ENCODE results near the gene TBC1D16.
"Not testable (repeated sequence)": the region's sequence is repeated elsewhere in the genome, so short reads cannot be mapped to it uniquely, and the experiment has no call there.

The TBC1D16 gene

GRCh38 chr17:80051681-80052080, 16.0 kb upstream of the TBC1D16 start:
- DNase-seq: no peak

DNA sequence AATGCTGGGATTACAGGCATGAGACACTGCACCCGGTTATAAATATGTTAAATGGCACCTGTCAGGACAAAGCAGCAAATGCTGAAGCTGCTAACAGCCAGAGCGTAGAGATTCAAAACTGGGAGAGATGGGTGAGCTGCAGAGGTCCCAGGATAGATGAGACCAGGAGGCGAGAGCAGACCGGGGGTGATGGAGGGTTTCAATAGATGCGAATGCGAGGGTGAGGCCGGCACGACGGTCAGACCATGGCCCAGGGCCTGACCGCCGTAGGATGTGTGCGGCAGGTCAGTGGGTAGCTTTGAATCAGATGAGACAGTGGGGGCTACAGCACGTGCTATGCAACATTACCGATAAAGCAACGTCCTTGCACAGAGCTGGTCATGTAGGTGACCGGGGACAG, 15.0 kb upstream of the TBC1D16 start:
- DNase-seq: no peak

DNA sequence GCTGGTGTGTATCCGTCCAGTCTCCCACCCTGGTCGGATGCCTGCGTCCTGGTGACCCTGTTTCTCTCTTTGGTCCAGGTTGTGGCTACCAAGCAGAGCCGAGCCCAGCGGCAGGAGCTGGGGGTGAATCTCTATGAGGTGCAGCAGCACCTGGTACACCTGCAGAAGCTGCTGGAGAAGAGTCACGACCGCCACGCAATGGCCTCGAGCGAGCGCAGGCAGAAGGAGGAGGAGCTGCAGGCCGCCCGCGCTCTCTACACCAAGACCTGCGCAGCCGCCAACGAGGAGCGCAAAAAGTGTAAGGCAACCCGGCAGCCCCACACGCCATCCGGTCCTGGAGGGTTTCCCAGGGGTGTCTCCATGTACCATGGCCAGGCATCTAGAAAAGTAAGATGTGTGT, 14.3 kb upstream of the TBC1D16 start:
- no peak for DNase-seq

DNA sequence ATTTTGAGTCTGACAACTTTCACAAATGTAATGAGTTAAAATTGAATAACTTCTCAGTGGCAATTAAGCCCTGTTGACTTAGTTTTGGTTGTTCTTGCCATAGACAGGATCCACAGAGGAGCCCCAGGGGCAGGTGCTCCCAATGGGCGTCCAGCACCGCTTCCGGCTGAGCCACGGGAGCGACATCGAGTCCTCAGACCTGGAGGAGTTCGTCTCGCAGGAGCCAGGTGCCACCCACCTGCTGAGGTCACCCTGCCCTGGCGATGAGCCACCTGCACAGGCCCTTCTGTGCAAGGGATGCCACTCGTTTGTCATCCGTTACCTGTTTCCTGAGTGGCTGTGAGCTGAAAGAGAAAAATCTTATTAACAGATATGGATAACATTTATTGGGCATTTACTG, 11.5 kb upstream of the TBC1D16 start:
- no peak for DNase-seq

GRCh38 chr17:80046709-80047108, 11.0 kb upstream of the TBC1D16 start:
- DNase-seq: not testable (repeated sequence)

GRCh38 chr17:80045703-80046102, 10.0 kb upstream of the TBC1D16 start:
- DNase-seq: peak; percentile 64

DNA sequence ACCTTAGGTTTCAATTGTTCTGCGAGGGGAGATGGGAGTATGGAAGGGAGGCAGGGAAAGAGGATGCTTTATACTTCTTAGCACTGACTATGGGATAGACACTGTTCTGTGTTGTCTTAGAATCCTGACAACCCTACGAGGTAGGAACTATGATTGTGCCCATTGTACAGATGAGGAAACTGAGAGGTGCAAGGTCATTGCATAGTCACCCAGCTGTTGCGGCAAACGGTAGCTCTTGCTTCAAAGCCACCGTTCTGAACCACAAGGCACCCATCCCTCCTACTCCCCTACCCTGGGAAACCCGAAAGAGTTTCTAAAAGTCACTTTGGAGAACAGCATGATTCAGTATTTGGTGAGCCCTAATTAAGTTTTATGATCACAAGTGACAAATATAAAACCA, 8.3 kb upstream of the TBC1D16 start:
- DNase-seq: no peak

- DNase-seq: peak; percentile 67
Observed at GRCh38 chr17:80036715-80037477, 1.2 kb upstream of the TBC1D16 start.

- DNase-seq: peak; percentile 71
Observed at GRCh38 chr17:80035937-80036714, 454 bp upstream of the TBC1D16 start, which contains the start of gene CCDC40. CCDC40 (plus strand) TSS chr17:80036642; CDS start chr17:80036663, 21 bp downstream.

DNA sequence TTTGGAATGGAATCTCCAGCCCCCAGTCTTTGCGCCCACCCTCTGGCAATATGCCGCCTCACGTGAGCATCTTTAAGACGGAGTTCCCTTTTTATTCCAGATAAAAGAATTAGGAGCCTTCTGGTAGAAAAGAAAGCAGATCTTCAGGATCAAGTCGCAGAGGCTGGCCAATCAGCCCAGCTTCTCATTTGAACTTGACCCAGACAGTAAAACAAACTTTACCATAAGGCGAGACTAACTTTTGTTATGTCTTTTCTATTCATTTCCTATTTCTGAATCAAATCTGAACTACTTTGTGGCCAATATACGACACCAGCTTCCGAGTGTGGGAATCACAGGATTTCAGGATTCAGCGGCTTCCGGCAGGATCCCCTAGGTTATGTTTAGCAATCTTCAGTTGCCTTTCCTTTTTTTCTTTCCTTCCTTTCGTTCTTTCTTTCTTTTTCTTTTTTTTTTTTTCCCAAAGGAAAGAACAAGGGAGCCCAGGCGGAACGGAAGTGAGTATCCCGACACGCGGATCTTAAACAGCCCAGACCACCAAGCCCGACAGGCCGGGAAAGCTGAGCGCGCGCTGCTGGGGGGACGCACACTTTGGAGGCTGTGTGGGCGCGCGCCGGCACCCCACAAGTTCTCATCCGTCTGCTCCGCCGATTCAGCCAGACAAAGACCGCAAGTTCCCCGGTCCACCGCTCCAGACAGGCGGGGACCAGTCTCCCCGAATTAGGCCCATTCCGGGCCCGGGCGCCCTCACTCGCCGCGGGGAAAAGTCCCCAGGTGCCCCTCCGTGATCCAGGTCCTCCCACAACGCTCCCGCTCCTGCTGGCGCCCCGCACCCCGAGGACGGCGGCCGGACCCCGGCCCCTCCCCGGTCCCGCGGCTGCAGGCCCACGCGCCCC, 633 bp downstream of the TBC1D16 start:
- no peak for DNase-seq

DNA sequence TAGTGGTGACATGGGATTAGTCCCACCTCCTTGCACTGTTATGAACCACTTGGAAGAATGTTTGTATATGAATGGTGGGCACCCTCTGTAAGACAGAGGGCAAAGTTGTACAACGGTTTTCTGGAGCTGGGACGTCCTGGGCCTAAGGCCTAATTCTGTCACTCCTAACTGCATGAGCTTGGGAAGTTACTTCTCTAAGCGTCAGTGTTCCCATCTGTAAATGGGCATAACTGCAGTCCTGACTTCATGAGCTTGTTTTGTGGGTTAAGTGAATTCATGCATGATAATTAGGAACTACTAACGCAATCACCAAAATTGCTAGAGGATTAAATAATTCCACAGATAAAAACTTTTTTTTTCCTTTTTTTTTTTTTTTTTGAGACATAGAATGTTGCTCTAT, 1.8 kb downstream of the TBC1D16 start:
- no peak for DNase-seq

GRCh38 chr17:80032614-80033171, 3.0 kb downstream of the TBC1D16 start:
- no peak for DNase-seq

DNA sequence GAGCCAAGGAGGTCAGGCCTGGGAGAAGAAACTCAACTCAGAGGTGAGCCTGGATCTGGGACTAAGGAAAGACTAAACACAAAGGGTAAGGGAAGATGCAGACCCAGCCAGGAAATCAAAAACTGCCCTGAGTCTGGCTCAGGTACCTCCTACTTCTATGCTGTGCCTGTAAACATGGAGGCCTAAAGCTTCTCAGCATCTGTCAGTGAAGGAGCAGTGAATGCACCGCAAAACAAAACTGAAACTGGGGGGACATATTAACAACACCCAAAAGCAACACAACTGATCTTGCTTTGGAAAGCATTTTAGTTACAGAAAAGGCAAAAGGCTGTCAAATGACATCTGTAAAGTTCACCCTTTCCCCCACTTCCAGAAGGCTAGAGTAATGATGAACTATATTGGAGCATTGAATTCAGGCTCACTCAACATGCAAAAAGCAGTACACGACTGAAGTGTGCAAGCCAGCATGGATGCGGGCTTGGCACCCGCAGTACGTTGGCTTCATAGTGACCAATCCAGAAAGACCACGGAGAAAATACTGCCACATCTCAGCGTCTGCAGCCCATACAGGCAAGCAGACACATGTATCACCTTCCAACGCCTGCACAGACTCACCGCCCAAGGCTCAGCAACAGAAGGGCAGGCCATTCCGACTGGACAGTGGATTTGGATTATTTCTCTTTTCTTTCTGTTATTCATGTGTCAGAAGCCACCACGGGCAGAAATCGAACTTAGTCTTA, 3.8 kb downstream of the TBC1D16 start:
- DNase-seq: no peak

DNA sequence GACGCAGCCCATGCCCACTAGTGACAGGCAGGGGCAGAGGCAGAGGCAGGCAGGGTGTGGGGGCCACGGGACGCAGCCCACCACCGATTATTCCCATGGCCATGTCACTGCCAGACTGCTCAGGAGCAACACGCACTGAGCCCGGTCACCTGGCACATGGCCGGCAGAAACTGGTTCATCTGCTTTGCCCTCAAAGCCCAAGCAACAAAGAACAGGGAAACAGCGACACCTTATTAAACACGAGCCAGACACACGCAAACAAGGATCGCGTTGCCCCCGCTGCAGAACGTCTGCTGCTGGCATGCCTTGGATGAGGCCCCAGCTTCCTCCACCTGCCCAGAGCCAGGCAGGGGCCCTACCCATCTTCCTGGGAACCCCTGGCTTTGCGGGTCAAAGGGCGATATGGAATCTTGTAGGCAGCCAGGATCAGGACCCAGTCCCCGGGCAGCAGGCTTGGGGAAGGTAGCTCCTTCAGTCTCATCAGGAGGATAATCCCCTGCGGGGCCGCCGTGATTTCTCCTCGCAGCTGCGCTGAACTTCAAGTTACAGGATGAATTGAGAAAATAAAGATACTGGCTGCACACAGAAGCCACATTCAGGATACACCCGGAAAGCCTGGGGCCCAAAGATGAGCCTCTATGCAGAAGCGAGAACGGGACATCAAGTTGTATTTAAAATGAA, 4.8 kb downstream of the TBC1D16 start:
- DNase-seq: peak; percentile 75

GRCh38 chr17:80029258-80029974, 6.3 kb downstream of the TBC1D16 start:
- no peak for DNase-seq

GRCh38 chr17:80028030-80028429, 7.6 kb downstream of the TBC1D16 start:
- DNase-seq: no peak

DNA sequence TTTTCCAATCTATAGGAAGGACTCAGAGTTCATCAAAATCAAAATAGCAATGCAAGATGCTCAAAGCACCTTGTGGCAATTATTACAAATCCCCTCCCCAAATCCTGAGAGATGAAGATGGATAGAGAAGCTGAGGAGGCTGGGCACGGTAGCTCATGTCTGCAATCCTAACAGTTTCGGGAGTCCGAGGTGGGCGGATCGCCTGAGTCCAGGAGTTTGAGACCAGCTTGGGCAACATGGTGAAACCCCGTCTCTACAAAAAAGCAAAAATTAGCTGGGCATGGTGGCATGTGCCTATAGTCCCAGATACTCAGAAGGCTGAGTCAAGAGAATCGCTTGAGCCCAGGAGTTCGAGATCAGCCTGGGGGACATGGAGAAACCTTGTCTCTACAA, 8.6 kb downstream of the TBC1D16 start:
- no peak for DNase-seq

- DNase-seq: no peak
Observed at GRCh38 chr17:80026359-80027042, 9.2 kb downstream of the TBC1D16 start.

- DNase-seq: no peak
Observed at GRCh38 chr17:80025796-80026195, 9.9 kb downstream of the TBC1D16 start.

- DNase-seq: peak; percentile 78
Observed at GRCh38 chr17:80025140-80025539, 10.5 kb downstream of the TBC1D16 start.

Data from SHP77 treated with DMSO at 0.1 percent for 48 hours (cell line).